Neural progenitor cell (in vitro differentiated cells): Measurements from ENCODE around the gene PAX6. TPM values are rescaled to one million over a fixed set of nuclear protein-coding genes. Genes with fewer than 3 reads are reported as not detected.

ENCODE experiments used
- DNase-seq: peaks from one replicate; pipeline ENCODE4 v3.0.0-alpha.2; 2016; ENCODE audit warnings: low spot score
- H2AFZ ChIP-seq: fragments of 200-600 bp; sonication (generic); replicated peaks from 2 replicates; pipeline ENCODE4 v1.6.1; 2016; ENCODE audit warnings: antibody characterized with exemption
- H3F3A ChIP-seq: fragments of 200-600 bp; sonication (generic); 2 replicates; pipeline ENCODE4 v1.6.1; 2016; ENCODE audit warnings: antibody characterized with exemption, low read depth
- H3K27ac ChIP-seq: fragments of 200-600 bp; sonication (generic); 2 replicates; pipeline ENCODE4 v1.5.1; 2016; ENCODE audit warnings: mild to moderate bottlenecking
- H3K27me3 ChIP-seq: fragments of 200-600 bp; sonication (generic); 2 replicates; pipeline ENCODE4 v1.6.1; 2016; ENCODE audit warnings: mild to moderate bottlenecking, moderate library complexity
- H3K36me3 ChIP-seq: fragments of 200-600 bp; sonication (generic); 2 replicates; pipeline ENCODE4 v1.5.1; 2016
- H3K4me1 ChIP-seq: fragments of 200-600 bp; sonication (generic); 2 replicates; pipeline ENCODE4 v1.6.1; 2016; ENCODE audit warnings: mixed run types
- H3K4me2 ChIP-seq: fragments of 200-600 bp; sonication (generic); 2 replicates; pipeline ENCODE4 v1.6.1; 2016
- H3K4me3 ChIP-seq: fragments of 200-600 bp; sonication (generic); 2 replicates; pipeline ENCODE4 v1.5.1; 2016
- H3K79me2 ChIP-seq: fragments of 200-600 bp; sonication (generic); 2 replicates; pipeline ENCODE4 v1.6.1; 2016; ENCODE audit warnings: low read depth
- H3K9ac ChIP-seq: fragments of 200-600 bp; sonication (generic); 2 replicates; pipeline ENCODE4 v1.6.1; 2016
- H3K9me3 ChIP-seq: fragments of 200-600 bp; sonication (generic); 2 replicates; pipeline ENCODE4 v1.5.1; 2016; ENCODE audit warnings: low read depth
- H4K20me1 ChIP-seq: fragments of 200-600 bp; sonication (generic); 2 replicates; pipeline ENCODE4 v1.6.1; 2016; ENCODE audit warnings: low read depth
- H3K27ac Mint-ChIP-seq: 3 replicates; pipeline ENCODE4 v1.8.0; 2021; ENCODE audit warnings: mixed read lengths
- H3K27me3 Mint-ChIP-seq: 2 replicates; pipeline ENCODE4 v1.8.0; 2022; ENCODE audit warnings: low read depth, mild to moderate bottlenecking, inconsistent platforms, moderate library complexity, mixed read lengths; ENCODE audit not compliant: insufficient read depth
- H3K36me3 Mint-ChIP-seq: 3 replicates; pipeline ENCODE4 v1.8.0; 2021; ENCODE audit warnings: mixed read lengths
- H3K4me1 Mint-ChIP-seq: 3 replicates; pipeline ENCODE4 v1.8.0; 2021; ENCODE audit warnings: mixed read lengths
- H3K4me3 Mint-ChIP-seq: 3 replicates; pipeline ENCODE4 v1.8.0; 2021; ENCODE audit warnings: mild to moderate bottlenecking, moderate library complexity, mixed read lengths
- H3K9me3 Mint-ChIP-seq: 3 replicates; pipeline ENCODE4 v1.8.0; 2020; ENCODE audit warnings: mixed read lengths
- EZH2 ChIP-seq: fragments of 200-600 bp; sonication (generic); IDR thresholded peaks from 2 replicates; pipeline ENCODE4 v1.6.1; 2017; ENCODE audit warnings: antibody characterized with exemption, mild to moderate bottlenecking, moderate library complexity
- EZH2phosphoT487 ChIP-seq: fragments of 200-600 bp; sonication (generic); IDR thresholded peaks from 2 replicates; pipeline ENCODE4 v1.6.1; 2017; ENCODE audit warnings: antibody characterized with exemption
- total RNA-seq: library from RNA; depleted of rRNA; stranded (reverse); fragments of >200 nt; gene quantifications from 2 replicates; pipeline ENCODE4 v1.2.3, GENCODE V29; 2015; ENCODE audit warnings: low replicate concordance
- TF ChIP-seq, protein P1 (sequence below): fragments of 200-600 bp; sonication (generic); IDR thresholded peaks from 2 replicates; pipeline ENCODE4 v1.5.1; 2017; ENCODE audit warnings: antibody characterized with exemption, mild to moderate bottlenecking

Gene PAX6
- total RNA-seq, 1 donor from 2014 or later = 215 TPM

DNA sequence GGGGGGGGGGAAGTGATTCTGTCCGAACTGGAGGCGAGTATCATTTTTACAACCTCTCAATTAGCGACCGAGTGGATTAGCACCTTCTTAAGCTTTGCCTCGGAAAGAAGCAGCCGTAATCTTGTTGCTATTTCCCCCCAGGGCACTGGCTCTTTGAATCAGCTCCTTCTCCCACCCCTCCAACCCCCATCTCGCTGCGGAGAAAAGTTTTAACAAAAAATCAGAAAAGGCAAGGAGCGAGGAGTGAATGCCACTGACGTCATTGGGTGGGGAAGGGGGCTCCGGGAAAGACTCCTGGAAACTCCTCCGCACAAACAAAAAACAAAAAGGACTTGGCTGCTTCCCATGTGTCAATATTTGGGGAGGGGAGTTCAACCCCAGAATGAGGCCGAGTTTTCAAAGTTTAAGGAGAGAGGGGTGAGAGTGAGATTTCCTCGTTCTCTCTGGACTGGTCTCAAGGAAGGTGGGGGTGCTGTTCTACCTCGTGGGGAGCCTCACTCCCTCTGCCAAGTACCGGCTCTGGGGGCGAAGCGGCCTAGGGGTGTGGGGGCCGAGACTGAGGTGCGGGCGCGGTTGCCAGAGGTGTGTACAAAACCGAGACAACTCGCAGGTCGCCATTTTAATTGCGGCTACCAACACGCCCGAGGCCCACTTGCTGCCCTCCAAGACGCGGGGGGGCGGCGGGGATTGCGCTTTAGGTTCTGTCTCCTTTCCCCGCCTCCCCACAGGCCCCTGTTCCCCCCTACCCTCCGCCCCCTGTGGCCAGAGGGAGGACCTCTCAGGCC, 2.5 kb upstream of the PAX6 start:
- Mint-ChIP-seq H3K27me3 (peaks cover 59% of the 10 kb centered on the region), H3K27ac (peak overlapping the region; percentile 97), H3K9me3 (peaks cover 7% of the 10 kb centered on the region), H3K4me1 (peaks cover 39% of the 10 kb centered on the region), H3K4me3 (peak overlapping the region; percentile 97), H3K36me3 (peaks cover 19% of the 10 kb centered on the region)
- H4K20me1 ChIP-seq = peaks cover 43% of the 10 kb centered on the region
- no peaks in the 10 kb centered on the region for H3K36me3 ChIP-seq
- no peak overlapping the region for H3K27ac ChIP-seq
- H3K4me1 ChIP-seq = peaks cover 48% of the 10 kb centered on the region
- H3K79me2 ChIP-seq = peaks cover 24% of the 10 kb centered on the region
- peaks cover 94% of the 10 kb centered on the region for H3F3A ChIP-seq
- DNase-seq = peak; percentile 71
- H3K9ac ChIP-seq = no peak overlapping the region
- peak overlapping the region; percentile 51 for H2AFZ ChIP-seq
- H3K9me3 ChIP-seq = no peaks in the 10 kb centered on the region
- H3K4me2 ChIP-seq = peak overlapping the region; percentile 98
- TF ChIP-seq, protein P1, sequence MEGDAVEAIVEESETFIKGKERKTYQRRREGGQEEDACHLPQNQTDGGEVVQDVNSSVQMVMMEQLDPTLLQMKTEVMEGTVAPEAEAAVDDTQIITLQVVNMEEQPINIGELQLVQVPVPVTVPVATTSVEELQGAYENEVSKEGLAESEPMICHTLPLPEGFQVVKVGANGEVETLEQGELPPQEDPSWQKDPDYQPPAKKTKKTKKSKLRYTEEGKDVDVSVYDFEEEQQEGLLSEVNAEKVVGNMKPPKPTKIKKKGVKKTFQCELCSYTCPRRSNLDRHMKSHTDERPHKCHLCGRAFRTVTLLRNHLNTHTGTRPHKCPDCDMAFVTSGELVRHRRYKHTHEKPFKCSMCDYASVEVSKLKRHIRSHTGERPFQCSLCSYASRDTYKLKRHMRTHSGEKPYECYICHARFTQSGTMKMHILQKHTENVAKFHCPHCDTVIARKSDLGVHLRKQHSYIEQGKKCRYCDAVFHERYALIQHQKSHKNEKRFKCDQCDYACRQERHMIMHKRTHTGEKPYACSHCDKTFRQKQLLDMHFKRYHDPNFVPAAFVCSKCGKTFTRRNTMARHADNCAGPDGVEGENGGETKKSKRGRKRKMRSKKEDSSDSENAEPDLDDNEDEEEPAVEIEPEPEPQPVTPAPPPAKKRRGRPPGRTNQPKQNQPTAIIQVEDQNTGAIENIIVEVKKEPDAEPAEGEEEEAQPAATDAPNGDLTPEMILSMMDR = peak; percentile 9
- no peak for TF ChIP-seq EZH2phosphoT487
- peak overlapping the region; percentile 91 for H3K4me3 ChIP-seq
- H3K27me3 ChIP-seq = peaks cover 79% of the 10 kb centered on the region

DNA sequence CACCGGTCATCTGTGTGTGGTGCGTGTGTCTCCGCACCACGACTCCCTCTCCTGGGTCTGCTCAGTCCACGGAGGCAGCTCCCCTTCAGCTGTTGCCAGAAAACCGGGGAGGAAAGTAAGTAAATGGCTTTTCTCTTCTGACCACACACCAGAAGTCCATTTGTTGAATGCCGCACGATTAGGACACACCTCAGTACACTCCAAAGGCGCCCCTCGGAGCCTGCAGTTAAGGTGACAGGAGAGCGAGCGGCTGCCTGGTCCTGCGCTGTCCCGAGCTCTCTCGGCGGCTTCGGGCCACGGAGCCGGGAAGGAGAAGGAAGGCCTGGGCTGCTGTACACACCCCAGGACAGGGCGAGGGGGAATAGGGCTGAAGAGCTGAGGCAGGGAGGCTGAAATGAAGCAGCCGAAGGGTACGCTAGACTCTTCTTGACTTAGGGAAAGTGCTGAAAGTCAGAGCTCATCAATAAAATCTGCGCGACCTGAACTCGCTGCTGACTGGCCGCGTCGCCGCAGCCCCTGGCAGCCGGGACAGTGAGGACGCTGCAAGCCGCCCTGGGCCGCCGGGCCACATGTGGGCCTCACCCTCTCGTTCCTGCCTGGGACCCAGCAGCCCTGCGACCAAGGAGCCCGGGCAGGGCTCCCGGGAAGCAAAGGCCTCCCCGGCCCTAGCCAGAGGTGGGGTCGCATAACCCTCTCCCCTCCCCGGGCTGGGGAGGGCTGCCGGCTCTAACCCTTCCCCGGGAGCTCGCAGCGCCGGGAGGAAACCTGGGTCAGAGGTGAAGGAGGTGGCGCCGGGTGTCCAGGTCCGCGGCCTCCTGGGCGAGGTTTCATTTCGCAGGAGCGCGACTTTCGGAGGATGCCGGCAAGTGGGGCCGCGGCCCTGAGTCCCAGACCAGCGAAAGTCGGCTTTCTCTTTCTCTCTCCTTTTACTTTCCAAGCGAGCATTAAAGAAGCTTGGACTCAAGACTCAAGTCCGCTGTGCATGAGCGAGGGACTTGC, 1.6 kb upstream of the PAX6 start:
- Histone ChIP-seq H3F3A (peaks cover 98% of the 10 kb centered on the region), H3K79me2 (peaks cover 33% of the 10 kb centered on the region), H3K4me1 (peaks cover 41% of the 10 kb centered on the region), H2AFZ (no peak overlapping the region), H3K9me3 (no peaks in the 10 kb centered on the region), H4K20me1 (peaks cover 47% of the 10 kb centered on the region), H3K4me2 (peak overlapping the region; percentile 98), H3K36me3 (no peaks in the 10 kb centered on the region), H3K9ac (no peak overlapping the region), H3K27ac (no peak overlapping the region), H3K27me3 (peaks cover 79% of the 10 kb centered on the region), H3K4me3 (peak overlapping the region; percentile 91)
- Mint-ChIP-seq H3K36me3 (peaks cover 28% of the 10 kb centered on the region), H3K27ac (peak overlapping the region; percentile 94), H3K4me3 (peak overlapping the region; percentile 97), H3K27me3 (peaks cover 56% of the 10 kb centered on the region), H3K4me1 (peaks cover 45% of the 10 kb centered on the region), H3K9me3 (peaks cover 7% of the 10 kb centered on the region)
- DNase-seq = peak; percentile 94
- TF ChIP-seq EZH2phosphoT487 (peak; percentile 29), EZH2 (peak; percentile 24)
- TF ChIP-seq, protein P1 = no peak

DNA sequence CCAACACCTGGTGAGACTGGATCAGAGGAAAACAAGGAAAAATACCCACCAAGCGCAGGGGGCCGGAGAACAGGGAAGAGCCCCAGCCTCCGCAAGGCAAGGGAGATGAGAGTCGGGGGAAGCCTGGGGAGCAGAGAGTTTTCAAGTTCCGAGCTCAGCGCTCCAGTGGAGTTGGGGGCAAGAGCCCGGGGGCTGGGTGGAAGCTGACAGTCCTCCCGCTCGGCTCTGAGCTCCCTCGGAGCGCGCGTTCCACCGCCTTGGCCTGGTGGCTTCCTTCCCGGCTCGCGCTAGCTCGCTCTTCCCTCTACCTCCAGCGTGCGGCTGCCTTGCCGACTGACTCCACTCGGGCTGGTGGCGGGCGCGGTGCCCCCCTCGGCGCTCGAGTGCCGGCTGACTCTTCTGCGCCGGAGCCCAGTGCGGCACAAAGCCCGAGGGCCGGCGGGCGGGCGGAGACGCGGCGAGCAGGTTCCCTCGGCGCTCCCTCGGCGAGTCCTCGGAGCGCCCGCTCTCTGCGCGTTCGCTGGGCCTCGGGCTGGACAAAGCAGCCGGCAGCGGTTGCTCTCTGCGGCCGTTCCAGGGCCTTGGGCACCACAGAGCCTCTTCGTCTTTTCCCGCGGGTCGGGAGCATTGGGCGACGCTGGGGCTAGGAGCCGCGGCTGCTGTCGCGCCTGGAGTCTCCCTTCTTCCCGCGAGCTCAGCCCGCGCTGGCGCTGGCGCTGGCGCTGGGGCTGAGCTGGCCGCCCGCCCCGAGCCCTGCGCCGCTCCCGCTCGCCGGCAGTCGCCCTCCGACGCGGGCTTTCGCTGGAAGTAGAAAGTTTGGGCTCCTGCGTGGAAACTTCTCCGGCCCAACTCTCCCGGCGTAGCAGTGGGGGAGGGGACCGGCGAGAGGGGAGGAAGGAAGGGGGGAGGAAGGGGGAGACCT, 1.0 kb downstream of the PAX6 start:
- Mint-ChIP-seq H3K4me1 (peaks cover 48% of the 10 kb centered on the region), H3K36me3 (peaks cover 39% of the 10 kb centered on the region), H3K4me3 (peak overlapping the region; percentile 97), H3K9me3 (peaks cover 7% of the 10 kb centered on the region), H3K27me3 (peaks cover 53% of the 10 kb centered on the region), H3K27ac (peak overlapping the region; percentile 95)
- DNase-seq = peak; percentile 70
- no peaks in the 10 kb centered on the region for H3K9me3 ChIP-seq
- peaks cover 79% of the 10 kb centered on the region for H3K27me3 ChIP-seq
- peak overlapping the region; percentile 50 for H3K9ac ChIP-seq
- H3K36me3 ChIP-seq = peaks cover 3% of the 10 kb centered on the region
- H3K4me2 ChIP-seq = peak overlapping the region; percentile 98
- H4K20me1 ChIP-seq = peaks cover 58% of the 10 kb centered on the region
- H3K27ac ChIP-seq = no peak overlapping the region
- no peak overlapping the region for H2AFZ ChIP-seq
- peaks cover 93% of the 10 kb centered on the region for H3F3A ChIP-seq
- TF ChIP-seq, protein P1 = no peak
- peak; percentile 15 for TF ChIP-seq EZH2
- peak overlapping the region; percentile 91 for H3K4me3 ChIP-seq
- H3K4me1 ChIP-seq = peaks cover 36% of the 10 kb centered on the region
- peaks cover 59% of the 10 kb centered on the region for H3K79me2 ChIP-seq
